HEK293 (cell line): Measurements from ENCODE around the gene TMCO2.

Source experiments
- EGR2 ChIP-seq: fragments of 450-650 bp; formaldehyde crosslinking; IDR thresholded peaks from 2 replicates; pipeline ENCODE4 v1.5.1; 2016; ENCODE audit warnings: low read depth, missing biosample characterization, missing genetic modification characterization
- HOXA7 ChIP-seq: sonication (generic); formaldehyde crosslinking; IDR thresholded peaks from 2 replicates; pipeline ENCODE4 v1.8.1; 2022; ENCODE audit warnings: missing genetic modification reagents, borderline replicate concordance
- MEIS1 ChIP-seq: sonication (generic); formaldehyde crosslinking; IDR thresholded peaks from 2 replicates; pipeline ENCODE4 v1.8.1; 2022; ENCODE audit warnings: missing genetic modification reagents, mild to moderate bottlenecking, borderline replicate concordance
- MZF1 ChIP-seq: fragments of 450-650 bp; formaldehyde crosslinking; IDR thresholded peaks from 2 replicates; pipeline ENCODE4 v1.5.1; 2017; ENCODE audit warnings: missing biosample characterization, missing genetic modification characterization, borderline replicate concordance
- OVOL3 ChIP-seq: fragments of 450-650 bp; formaldehyde crosslinking; IDR thresholded peaks from 2 replicates; pipeline ENCODE4 v1.5.1; 2016; ENCODE audit warnings: missing biosample characterization, missing genetic modification characterization
- ZBTB44 ChIP-seq: fragments of 450-650 bp; IDR thresholded peaks from 2 replicates; pipeline ENCODE4 v1.5.1; 2018; ENCODE audit warnings: missing biosample characterization, mild to moderate bottlenecking, missing genetic modification characterization
- ZBTB49 ChIP-seq: fragments of 450-650 bp; formaldehyde crosslinking; IDR thresholded peaks from 2 replicates; pipeline ENCODE4 v1.5.1; 2016; ENCODE audit warnings: missing biosample characterization, missing genetic modification characterization, low read depth
- ZBTB7A ChIP-seq: fragments of 450-650 bp; formaldehyde crosslinking; IDR thresholded peaks from 2 replicates; pipeline ENCODE4 v1.5.1; 2016; ENCODE audit warnings: low read depth, missing biosample characterization, missing genetic modification characterization
- ZFP37 ChIP-seq: fragments of 450-650 bp; formaldehyde crosslinking; IDR thresholded peaks from 2 replicates; pipeline ENCODE4 v1.5.1; 2016; ENCODE audit warnings: missing biosample characterization, missing genetic modification characterization
- ZIC2 ChIP-seq: fragments of 450-650 bp; formaldehyde crosslinking; IDR thresholded peaks from 2 replicates; pipeline ENCODE4 v1.5.1; 2016; ENCODE audit warnings: missing biosample characterization, missing genetic modification characterization
- ZNF10 ChIP-seq: fragments of 450-650 bp; formaldehyde crosslinking; IDR thresholded peaks from 2 replicates; pipeline ENCODE4 v1.5.1; 2017; ENCODE audit warnings: missing biosample characterization, missing genetic modification characterization
- ZNF133 ChIP-seq: fragments of 450-650 bp; formaldehyde crosslinking; IDR thresholded peaks from 2 replicates; pipeline ENCODE4 v1.5.1; 2016; ENCODE audit warnings: missing biosample characterization, missing genetic modification characterization
- ZNF155 ChIP-seq: fragments of 450-650 bp; formaldehyde crosslinking; IDR thresholded peaks from 2 replicates; pipeline ENCODE4 v1.5.1; 2016; ENCODE audit warnings: missing biosample characterization, missing genetic modification characterization
- ZNF174 ChIP-seq: fragments of 450-650 bp; formaldehyde crosslinking; IDR thresholded peaks from 2 replicates; pipeline ENCODE4 v1.5.0; 2017; ENCODE audit warnings: missing biosample characterization, mild to moderate bottlenecking, missing genetic modification characterization
- ZNF2 ChIP-seq: fragments of 450-650 bp; formaldehyde crosslinking; IDR thresholded peaks from 2 replicates; pipeline ENCODE4 v1.5.1; 2016; ENCODE audit warnings: missing biosample characterization, missing genetic modification characterization
- ZNF26 ChIP-seq: fragments of 450-650 bp; formaldehyde crosslinking; IDR thresholded peaks from 2 replicates; pipeline ENCODE4 v1.5.1; 2016; ENCODE audit warnings: missing biosample characterization, missing genetic modification characterization
- ZNF354C ChIP-seq: fragments of 450-650 bp; formaldehyde crosslinking; IDR thresholded peaks from 2 replicates; pipeline ENCODE4 v1.5.1; 2016; ENCODE audit warnings: missing biosample characterization, missing genetic modification characterization, low read depth, borderline replicate concordance
- ZNF366 ChIP-seq: fragments of 450-650 bp; formaldehyde crosslinking; conservative IDR thresholded peaks from 2 replicates; pipeline ENCODE4 v1.5.1; 2016; ENCODE audit warnings: missing biosample characterization, missing genetic modification characterization
- ZNF404 ChIP-seq: fragments of 450-650 bp; formaldehyde crosslinking; IDR thresholded peaks from 2 replicates; pipeline ENCODE4 v1.5.1; 2017; ENCODE audit warnings: missing biosample characterization, missing genetic modification characterization
- ZNF510 ChIP-seq: fragments of 450-650 bp; formaldehyde crosslinking; IDR thresholded peaks from 2 replicates; pipeline ENCODE4 v1.5.1; 2018; ENCODE audit warnings: mild to moderate bottlenecking, missing genetic modification characterization, missing biosample characterization; ENCODE audit not compliant: insufficient replicate concordance
- ZNF514 ChIP-seq: fragments of 450-650 bp; formaldehyde crosslinking; IDR thresholded peaks from 2 replicates; pipeline ENCODE4 v1.5.1; 2016; ENCODE audit warnings: missing biosample characterization, missing genetic modification characterization
- ZNF548 ChIP-seq: fragments of 450-650 bp; formaldehyde crosslinking; IDR thresholded peaks from 2 replicates; pipeline ENCODE4 v1.5.1; 2016; ENCODE audit warnings: missing biosample characterization, missing genetic modification characterization
- ZNF558 ChIP-seq: fragments of 450-650 bp; formaldehyde crosslinking; IDR thresholded peaks from 2 replicates; pipeline ENCODE4 v1.5.1; 2016; ENCODE audit warnings: missing biosample characterization, missing genetic modification characterization
- ZNF580 ChIP-seq: fragments of 450-650 bp; formaldehyde crosslinking; IDR thresholded peaks from 2 replicates; pipeline ENCODE4 v1.5.1; 2016; ENCODE audit warnings: missing biosample characterization, missing genetic modification characterization
- ZNF585B ChIP-seq: fragments of 450-650 bp; formaldehyde crosslinking; IDR thresholded peaks from 2 replicates; pipeline ENCODE4 v1.5.1; 2016; ENCODE audit warnings: missing biosample characterization, missing genetic modification characterization
- ZNF596 ChIP-seq: fragments of 450-650 bp; IDR thresholded peaks from 2 replicates; pipeline ENCODE4 v1.5.0; 2018; ENCODE audit warnings: missing biosample characterization, mild to moderate bottlenecking, missing genetic modification characterization, moderate library complexity
- ZNF639 ChIP-seq: fragments of 450-650 bp; formaldehyde crosslinking; IDR thresholded peaks from 2 replicates; pipeline ENCODE4 v1.5.1; 2016; ENCODE audit warnings: missing biosample characterization, missing genetic modification characterization
- ZNF664 ChIP-seq: fragments of 450-650 bp; formaldehyde crosslinking; IDR thresholded peaks from 2 replicates; pipeline ENCODE4 v1.5.1; 2016; ENCODE audit warnings: missing biosample characterization, missing genetic modification characterization
- ZNF670 ChIP-seq: fragments of 450-650 bp; formaldehyde crosslinking; IDR thresholded peaks from 2 replicates; pipeline ENCODE4 v1.5.1; 2016; ENCODE audit warnings: missing biosample characterization, missing genetic modification characterization, low read depth
- TF ChIP-seq, protein P1 (sequence below): fragments of 450-650 bp; formaldehyde crosslinking; IDR thresholded peaks from 2 replicates; pipeline ENCODE4 v1.5.0; 2017; ENCODE audit warnings: missing biosample characterization, missing genetic modification characterization, borderline replicate concordance

The TMCO2 gene

GRCh38 chr1:40257688-40258444 lies 10.1 kb downstream of the TMCO2 start, which contains the start of gene ZMPSTE24 (continued):
- TF ChIP-seq ZNF585B (tag by site-specific recombination) (no peak), ZNF366 (tag by site-specific recombination) (peak; percentile 95), ZNF639 (tag by site-specific recombination) (peak; percentile 99), HOXA7 (CRISPR knock-in tag) (no peak), ZNF596 (tag by site-specific recombination) (no peak), ZIC2 (tag by site-specific recombination) (peak; percentile 97), ZNF548 (tag by site-specific recombination) (no peak), ZNF2 (tag by site-specific recombination) (peak; percentile 99), ZNF133 (no peak), ZBTB7A (tag by site-specific recombination) (peak; percentile 87; the same call in 1 of the 2 replicates), ZNF670 (tag by site-specific recombination) (no peak), ZNF174 (tag by site-specific recombination) (no peak), ZNF558 (tag by site-specific recombination) (peak; percentile 79), OVOL3 (tag by site-specific recombination) (peak; percentile 87), ZBTB44 (tag by site-specific recombination) (peak; percentile 84), ZFP37 (tag by site-specific recombination) (peak; percentile 100), ZNF26 (tag by site-specific recombination) (no peak), ZNF580 (tag by site-specific recombination) (peak; percentile 100), EGR2 (peak; percentile 85), ZNF354C (tag by site-specific recombination) (no peak), ZNF155 (tag by site-specific recombination) (no peak), ZNF404 (tag by site-specific recombination) (no peak), ZNF510 (tag by site-specific recombination) (peak; percentile 4), ZBTB49 (tag by site-specific recombination) (no peak), MEIS1 (CRISPR knock-in tag) (no peak), ZNF514 (tag by site-specific recombination) (no peak), ZNF664 (tag by site-specific recombination) (peak; percentile 79), MZF1 (tag by site-specific recombination) (peak; percentile 97), ZNF10 (tag by site-specific recombination) (peak; percentile 61)
- TF ChIP-seq, protein P1, sequence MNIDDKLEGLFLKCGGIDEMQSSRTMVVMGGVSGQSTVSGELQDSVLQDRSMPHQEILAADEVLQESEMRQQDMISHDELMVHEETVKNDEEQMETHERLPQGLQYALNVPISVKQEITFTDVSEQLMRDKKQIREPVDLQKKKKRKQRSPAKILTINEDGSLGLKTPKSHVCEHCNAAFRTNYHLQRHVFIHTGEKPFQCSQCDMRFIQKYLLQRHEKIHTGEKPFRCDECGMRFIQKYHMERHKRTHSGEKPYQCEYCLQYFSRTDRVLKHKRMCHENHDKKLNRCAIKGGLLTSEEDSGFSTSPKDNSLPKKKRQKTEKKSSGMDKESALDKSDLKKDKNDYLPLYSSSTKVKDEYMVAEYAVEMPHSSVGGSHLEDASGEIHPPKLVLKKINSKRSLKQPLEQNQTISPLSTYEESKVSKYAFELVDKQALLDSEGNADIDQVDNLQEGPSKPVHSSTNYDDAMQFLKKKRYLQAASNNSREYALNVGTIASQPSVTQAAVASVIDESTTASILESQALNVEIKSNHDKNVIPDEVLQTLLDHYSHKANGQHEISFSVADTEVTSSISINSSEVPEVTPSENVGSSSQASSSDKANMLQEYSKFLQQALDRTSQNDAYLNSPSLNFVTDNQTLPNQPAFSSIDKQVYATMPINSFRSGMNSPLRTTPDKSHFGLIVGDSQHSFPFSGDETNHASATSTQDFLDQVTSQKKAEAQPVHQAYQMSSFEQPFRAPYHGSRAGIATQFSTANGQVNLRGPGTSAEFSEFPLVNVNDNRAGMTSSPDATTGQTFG (tag by site-specific recombination) = no peak
